GM19238 (cell line): ENCODE data around the gene GPR155.
A peak's percentile ranks its signal among the peaks of the same experiment; 100 is the strongest.

Experiments
- DNase-seq: peaks from one replicate; pipeline ENCODE4 v3.0.0; 2011; ENCODE audit warnings: low spot score; ENCODE audit not compliant: insufficient read length

GPR155 gene, protein sequence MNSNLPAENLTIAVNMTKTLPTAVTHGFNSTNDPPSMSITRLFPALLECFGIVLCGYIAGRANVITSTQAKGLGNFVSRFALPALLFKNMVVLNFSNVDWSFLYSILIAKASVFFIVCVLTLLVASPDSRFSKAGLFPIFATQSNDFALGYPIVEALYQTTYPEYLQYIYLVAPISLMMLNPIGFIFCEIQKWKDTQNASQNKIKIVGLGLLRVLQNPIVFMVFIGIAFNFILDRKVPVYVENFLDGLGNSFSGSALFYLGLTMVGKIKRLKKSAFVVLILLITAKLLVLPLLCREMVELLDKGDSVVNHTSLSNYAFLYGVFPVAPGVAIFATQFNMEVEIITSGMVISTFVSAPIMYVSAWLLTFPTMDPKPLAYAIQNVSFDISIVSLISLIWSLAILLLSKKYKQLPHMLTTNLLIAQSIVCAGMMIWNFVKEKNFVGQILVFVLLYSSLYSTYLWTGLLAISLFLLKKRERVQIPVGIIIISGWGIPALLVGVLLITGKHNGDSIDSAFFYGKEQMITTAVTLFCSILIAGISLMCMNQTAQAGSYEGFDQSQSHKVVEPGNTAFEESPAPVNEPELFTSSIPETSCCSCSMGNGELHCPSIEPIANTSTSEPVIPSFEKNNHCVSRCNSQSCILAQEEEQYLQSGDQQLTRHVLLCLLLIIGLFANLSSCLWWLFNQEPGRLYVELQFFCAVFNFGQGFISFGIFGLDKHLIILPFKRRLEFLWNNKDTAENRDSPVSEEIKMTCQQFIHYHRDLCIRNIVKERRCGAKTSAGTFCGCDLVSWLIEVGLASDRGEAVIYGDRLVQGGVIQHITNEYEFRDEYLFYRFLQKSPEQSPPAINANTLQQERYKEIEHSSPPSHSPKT

GRCh38 chr2:174486563-174487107, at the start of gene GPR155:
Gene GPR155 (minus strand): TSS chr2:174487029. CDS start chr2:174481956, 5,073 bp downstream.
- DNase-seq = peak; percentile 13

DNA sequence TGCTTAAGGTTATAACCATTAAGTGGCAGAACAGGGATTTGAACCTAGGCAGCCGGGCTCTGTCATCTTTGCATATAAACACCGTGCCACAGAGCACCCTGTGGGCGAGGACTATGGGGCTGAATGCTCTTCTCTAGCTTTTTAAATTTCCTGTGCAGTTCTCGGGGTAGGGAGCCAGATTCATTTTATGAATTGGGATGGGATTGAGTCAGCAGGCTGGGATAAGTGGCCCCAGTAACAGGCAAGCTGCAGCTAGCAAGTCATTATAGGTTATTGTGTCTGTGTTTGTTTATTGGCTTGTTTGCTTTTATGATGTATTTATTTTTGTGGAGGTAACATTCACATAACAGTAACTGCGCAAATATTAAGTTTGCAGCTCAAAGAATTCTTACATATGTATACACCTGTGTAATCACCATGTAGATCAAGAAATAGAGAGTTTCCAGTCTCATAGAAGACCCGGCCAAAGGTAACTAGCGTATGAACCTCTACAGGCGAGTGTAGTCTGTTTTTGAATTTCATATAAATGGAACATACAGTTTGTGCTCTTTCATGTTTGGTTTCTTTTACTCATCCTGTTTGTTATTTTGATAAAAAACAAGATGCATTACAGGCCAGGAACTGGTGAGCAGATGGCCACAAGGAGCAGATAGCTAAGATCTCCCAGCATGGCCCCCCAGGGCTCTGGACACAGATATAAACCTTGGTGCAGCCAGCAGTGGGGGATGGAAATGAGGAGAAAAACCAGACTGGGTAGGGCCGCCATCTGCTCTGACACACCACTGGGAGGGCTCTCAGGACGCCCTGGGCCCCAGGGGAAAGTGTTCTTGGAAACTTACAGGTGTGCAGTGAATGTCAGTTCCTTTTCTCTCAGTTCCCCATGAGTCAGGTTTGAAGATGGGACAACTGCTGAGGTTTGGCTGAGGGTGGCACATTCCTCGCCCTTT, 49.2 kb upstream of the GPR155 start:
- no peak for DNase-seq

GRCh38 chr2:174535083-174535482, 48.3 kb upstream of the GPR155 start:
- no peak for DNase-seq

GRCh38 chr2:174529916-174530315, 43.1 kb upstream of the GPR155 start:
- no peak for DNase-seq

- DNase-seq = no peak
These were observed 41.1 kb upstream of the GPR155 start for GRCh38 chr2:174527959-174528358.

GRCh38 chr2:174527101-174527721, 40.4 kb upstream of the GPR155 start:
- no peak for DNase-seq

DNA sequence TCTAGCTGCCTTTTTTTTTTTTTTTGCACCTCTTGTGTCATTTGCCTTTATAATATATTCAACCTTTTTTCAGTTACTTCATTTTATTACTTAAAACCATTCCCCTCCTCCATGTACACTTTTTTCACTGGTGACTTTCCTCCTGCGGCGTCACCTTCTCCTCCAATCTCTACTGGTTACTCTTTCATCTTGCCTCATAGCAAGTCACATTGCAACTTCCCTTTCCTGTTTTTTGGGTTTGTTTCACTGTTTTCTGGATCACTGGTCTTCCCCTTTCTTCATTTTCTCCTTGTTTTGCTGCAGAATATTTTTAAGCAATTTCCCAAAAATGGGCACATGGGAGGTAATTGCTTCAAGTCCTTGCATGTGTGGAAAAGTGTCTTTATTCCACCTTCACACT, 37.7 kb upstream of the GPR155 start:
- no peak for DNase-seq

DNA sequence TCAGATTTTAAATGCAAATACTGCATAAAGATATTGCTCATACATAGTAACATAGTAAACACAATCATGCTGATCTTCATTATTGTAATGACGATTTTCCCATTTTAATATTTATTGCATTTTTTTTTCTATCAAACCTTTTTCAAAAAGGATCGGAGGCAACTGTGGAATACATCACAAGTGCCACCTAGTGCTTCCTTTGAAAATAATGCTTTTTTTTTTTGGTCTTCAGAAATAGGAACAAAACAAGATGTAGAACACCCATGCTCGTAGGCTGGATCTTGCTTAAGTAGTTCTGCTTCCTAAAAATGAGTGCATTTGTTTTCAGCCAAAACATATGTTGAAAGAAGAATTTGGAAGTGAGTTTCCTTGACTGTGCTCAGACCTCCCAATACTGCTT, 35.7 kb upstream of the GPR155 start:
- no peak for DNase-seq

GRCh38 chr2:174518395-174518794, 31.6 kb upstream of the GPR155 start:
- no peak for DNase-seq

GRCh38 chr2:174516501-174517378, 29.9 kb upstream of the GPR155 start:
- no peak for DNase-seq

DNA sequence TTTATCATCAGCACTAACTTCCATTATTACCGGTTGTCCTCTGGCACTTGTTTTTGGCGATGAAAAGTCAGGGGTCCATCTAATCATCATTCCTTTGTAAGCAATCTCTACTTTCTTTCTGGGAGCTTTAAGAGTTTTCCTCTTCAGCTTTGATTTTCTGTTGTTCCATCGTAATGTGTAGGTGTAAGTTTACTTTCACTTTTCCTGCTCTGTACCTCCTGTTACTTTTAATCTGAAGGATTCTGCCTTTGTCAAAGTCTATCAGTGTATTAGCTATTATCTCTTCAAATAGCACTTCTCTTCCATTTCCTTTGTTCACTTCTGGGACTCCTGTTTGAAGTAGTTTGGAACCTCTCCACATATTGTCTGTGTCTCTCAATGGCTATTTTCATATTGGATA, 25.5 kb upstream of the GPR155 start:
- DNase-seq = no peak

DNA sequence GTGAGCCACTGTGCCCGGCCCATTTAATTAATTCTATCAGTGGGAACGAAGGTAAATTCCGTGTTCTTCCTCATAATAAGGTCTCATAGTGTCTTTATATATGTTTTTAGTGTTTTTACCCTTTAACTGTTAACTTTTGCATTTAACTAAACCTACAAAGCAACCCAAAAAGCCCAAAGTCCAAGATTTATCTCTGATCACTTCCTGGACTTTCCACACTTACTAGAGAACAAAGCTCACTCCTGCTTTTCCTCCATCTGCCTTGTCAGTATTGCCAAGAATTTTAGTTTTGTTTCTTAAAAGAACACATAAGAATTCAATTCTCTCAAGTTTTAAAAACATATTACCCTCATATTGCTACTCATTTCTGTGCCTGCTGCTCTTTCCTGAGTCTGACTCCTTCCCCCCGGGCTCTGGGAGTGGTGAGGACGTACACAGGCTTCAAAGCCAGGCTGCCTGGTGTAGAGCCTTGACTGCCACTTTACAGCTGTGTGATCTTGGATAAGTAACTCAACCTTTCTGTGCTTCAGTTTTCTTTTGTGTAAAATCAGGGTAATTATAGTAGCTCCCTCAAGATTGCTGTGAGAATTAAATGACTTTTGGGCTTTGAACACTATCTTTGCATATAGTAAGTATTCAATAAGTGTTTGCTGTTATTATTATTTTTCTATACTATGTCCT, 24.9 kb upstream of the GPR155 start:
- DNase-seq = no peak

DNA sequence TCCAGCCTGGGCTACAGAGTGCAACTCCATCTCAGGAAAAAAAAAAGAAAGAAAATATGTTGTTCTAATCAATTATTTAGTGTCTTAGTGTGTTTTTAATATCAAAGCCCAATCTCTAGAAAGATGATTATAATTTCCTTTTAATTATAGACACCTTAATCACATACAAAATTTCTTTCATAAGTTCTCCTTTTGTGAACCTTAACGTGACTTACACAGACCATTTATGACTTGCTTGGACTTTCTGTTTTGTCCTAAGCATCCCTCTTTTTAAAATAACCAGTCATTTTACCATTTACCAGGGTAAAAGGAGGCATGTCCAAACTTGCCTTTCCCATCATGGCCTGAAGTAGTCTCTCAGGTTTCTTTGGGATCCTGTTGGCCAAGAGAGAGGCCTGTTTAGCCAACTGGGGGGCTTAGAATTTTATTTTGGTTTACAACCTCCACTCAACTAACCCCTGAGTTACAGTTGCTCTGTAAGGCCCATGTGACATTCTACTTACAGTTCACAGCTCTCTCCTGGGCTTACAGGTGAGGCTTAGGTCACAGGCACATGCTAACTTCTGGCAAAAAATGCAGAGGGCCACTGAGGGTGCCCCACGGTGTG, 23.9 kb upstream of the GPR155 start:
- DNase-seq = no peak

GRCh38 chr2:174503161-174503809, 16.5 kb upstream of the GPR155 start:
- no peak for DNase-seq

DNA sequence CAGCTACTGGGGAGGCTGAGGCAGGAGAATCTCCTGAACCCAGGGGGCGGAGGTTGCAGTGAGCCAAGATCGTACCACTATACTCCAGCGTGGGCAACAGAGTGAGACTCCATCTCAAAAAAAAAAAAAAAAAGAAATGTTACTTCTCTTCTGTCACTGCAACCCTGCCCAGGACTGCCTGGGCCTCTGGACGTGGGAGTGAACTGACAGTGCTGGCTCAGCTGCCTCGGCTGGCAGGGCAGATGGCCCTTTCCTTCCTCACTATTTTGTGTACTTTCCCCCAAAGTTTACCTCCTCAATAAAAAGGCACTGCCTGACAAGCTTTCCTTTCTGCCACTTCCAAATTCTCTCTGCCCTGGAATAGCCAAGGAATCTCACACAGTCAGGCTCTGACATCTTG, 12.5 kb upstream of the GPR155 start:
- no peak for DNase-seq

DNA sequence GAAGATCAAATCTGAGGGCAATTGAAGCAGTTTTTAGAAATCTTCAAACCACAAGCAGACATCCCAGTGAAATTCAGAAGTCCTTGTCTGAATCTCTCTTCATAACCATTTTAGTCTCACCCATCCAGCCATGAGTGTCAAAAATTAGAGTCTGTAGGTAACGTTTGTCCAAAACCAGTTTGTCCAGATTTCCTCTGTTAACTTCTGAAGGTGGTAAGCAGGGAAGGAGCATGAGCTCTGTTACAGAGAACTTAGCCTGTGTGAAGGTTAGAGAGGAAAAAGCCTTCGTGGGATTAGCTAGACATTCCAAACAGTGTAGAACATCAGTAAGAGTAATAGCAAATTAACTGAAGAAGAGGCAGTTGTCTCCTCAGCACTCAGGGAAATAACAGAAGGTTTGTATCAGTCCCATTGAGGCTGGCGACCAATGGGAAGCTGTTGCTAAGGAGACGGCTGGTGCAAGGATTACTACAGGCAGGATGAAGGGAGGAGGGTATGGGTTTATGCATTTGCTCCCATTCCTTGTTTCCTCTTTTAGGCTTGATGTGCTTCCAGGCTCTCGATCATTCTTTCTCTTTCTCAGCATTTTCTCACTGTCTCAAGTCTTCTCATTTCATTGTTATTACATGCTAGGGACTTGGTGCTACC, 8.7 kb upstream of the GPR155 start:
- no peak for DNase-seq

DNA sequence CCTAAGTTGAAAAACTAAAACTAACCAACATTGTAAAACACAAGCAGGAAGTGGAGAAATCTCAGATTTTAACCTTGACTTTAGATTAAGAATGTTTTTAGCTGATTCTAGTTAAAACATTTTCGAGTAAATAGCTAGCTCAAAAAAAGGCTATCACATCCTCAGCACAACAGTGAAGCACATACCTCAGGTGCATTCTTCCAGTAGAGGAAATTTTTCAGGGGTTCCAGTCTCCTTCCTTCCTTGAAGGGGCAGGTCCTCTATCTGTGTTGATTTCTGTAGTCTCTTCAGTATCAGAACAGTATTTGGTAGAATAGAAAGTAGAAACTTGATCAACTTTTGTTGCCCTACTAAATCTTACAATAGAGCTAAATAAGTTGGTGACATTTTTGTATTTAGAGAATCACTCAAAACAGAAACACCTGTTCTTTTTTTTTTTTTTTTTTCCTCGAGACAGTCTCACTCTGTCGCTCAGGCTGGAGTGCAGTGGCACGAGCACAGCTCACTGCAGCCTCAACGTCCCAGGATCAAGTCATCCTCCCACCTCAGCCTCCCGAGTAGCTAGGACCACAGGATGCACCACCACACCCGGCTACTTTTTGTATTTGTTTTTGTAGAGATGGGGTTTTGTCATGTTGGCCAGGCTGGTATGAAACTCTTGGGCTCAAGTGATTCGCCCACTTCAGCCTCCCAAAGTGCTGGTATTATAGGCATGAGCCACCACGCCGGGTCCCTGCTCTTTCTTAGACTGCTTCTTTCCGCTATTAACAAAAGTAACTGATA, 6.9 kb upstream of the GPR155 start:
- DNase-seq = no peak
